Measurements from ENCODE around the gene DRD1. TPM values are rescaled to one million over a fixed set of nuclear protein-coding genes. Genes with fewer than 3 reads are reported as not detected.

DRD1 gene
- total and polyA plus RNA-seq, 2 experiments from 2014 or later = 0.11 to 0.14 TPM

DNA sequence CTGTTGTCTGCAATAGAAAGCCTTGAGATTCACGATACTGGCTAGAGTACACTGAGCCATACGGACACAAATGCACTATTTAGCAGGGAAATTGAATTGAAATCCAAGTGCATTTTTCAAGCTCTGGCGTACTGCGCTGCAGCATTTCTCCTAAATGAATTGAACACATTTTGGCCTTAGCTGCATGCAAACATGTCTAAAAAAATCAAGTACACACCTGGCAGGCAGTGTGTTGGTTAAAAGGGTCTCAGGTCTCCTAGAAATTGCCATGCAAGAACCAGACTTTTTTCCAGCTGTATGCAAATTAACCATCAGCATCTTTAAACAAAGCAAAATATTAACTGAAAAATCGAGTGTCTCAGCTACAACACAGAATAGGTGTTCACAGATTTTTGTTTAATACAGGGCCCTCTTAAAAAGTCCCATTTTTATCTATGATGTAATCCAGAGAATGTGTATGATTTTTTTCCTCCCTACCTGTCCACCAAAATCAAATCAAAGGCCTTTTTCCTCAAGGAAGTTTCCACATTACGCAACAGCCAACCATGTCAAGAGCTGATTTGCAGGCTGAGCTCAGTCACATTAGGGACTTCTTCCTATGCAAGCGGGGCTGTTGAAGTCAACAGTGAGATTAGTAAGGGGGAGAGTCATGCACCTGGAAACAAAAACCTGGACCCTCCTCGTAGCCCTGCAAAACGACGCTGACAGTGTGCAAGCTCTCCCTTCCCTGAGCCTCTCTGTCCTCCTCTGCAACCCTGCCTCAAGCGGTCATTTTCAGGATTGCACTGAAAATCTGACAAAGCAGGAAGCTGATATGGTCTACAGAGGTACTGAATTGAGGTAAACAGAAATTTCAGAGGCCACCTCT, 20.3 kb upstream of the DRD1 start:
- TF ChIP-seq EZH2 (IDR thresholded peaks at IDR 0.05; ENCODE audit: low read depth, unreplicated experiment) = no peak
- TF ChIP-seq, protein P1, sequence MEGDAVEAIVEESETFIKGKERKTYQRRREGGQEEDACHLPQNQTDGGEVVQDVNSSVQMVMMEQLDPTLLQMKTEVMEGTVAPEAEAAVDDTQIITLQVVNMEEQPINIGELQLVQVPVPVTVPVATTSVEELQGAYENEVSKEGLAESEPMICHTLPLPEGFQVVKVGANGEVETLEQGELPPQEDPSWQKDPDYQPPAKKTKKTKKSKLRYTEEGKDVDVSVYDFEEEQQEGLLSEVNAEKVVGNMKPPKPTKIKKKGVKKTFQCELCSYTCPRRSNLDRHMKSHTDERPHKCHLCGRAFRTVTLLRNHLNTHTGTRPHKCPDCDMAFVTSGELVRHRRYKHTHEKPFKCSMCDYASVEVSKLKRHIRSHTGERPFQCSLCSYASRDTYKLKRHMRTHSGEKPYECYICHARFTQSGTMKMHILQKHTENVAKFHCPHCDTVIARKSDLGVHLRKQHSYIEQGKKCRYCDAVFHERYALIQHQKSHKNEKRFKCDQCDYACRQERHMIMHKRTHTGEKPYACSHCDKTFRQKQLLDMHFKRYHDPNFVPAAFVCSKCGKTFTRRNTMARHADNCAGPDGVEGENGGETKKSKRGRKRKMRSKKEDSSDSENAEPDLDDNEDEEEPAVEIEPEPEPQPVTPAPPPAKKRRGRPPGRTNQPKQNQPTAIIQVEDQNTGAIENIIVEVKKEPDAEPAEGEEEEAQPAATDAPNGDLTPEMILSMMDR (conservative IDR thresholded peaks at IDR 0.05; ENCODE audit: low read depth in 2 of 2) = peak; percentile 77
- Mint-ChIP-seq H3K4me1 (peaks cover 5% of the 10 kb centered on the region), H3K36me3 (ENCODE audit: low read depth) (no peaks in the 10 kb centered on the region), H3K9me3 (no peaks in the 10 kb centered on the region), H3K27me3 (ENCODE audit: insufficient read depth, low read depth, poor library complexity) (peaks cover 1% of the 10 kb centered on the region), H3K27ac (no peak overlapping the region), H3K4me3 (no peak overlapping the region)
- Histone ChIP-seq H3K4me3 (no peak overlapping the region), H4K20me1 (replicated peaks; ENCODE audit: insufficient read depth) (no peaks in the 10 kb centered on the region), H3K27ac (ENCODE audit: low read depth) (no peak overlapping the region), H3K79me2 (replicated peaks; ENCODE audit: insufficient read depth) (no peaks in the 10 kb centered on the region), H3K36me3 (ENCODE audit: insufficient read depth) (no peaks in the 10 kb centered on the region), H3K4me1 (ENCODE audit: insufficient read depth) (no peaks in the 10 kb centered on the region), H3K4me2 (no peak overlapping the region), H3K9me2 (ENCODE audit: insufficient read depth) (no peaks in the 10 kb centered on the region), H3F3A (replicated peaks; ENCODE audit: low read depth) (no peaks in the 10 kb centered on the region), H3K27me3 (ENCODE audit: insufficient read depth) (no peaks in the 10 kb centered on the region), H2AFZ (peak overlapping the region; percentile 74; the same call in 1 of the 2 replicates)
- DNase-seq (ENCODE audit: low spot score) (peak; percentile 85), ATAC-seq (peak; percentile 99)

DNA sequence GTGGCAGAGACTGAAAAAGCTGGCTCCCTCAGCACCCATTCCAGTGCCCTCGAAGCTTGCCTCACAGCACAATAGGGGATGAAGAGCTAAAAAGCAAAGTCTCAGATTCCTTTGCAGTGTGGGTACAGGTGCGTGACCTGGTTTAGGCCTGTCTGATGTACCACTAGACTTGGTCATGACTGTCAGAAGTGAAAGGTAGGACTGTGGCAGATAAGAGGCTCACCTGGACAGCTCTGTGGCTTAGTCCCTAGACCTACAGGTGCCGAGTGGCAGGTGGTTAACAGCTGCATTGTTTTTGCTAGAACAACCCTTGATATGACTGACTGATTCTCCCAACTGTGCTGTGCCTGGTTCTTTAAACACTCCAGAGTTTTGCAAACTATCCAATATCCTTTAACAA, 19.7 kb upstream of the DRD1 start:
- no peaks in the 10 kb centered on the region for H3K36me3 Mint-ChIP-seq (ENCODE audit: low read depth)
- no peaks in the 10 kb centered on the region for H3K9me2 ChIP-seq (ENCODE audit: insufficient read depth)
- H3K4me3 Mint-ChIP-seq = no peak overlapping the region
- H3K27ac Mint-ChIP-seq = no peak overlapping the region
- H3K36me3 ChIP-seq (ENCODE audit: insufficient read depth) = no peaks in the 10 kb centered on the region
- peaks cover 1% of the 10 kb centered on the region for H3K27me3 Mint-ChIP-seq (ENCODE audit: insufficient read depth, low read depth, poor library complexity)
- no peaks in the 10 kb centered on the region for H4K20me1 ChIP-seq (replicated peaks; ENCODE audit: insufficient read depth)
- ATAC-seq (no peak), DNase-seq (ENCODE audit: low spot score) (no peak)
- peaks cover 5% of the 10 kb centered on the region for H3K4me1 Mint-ChIP-seq
- H3K27me3 ChIP-seq (ENCODE audit: insufficient read depth) = no peaks in the 10 kb centered on the region
- H3K9me3 Mint-ChIP-seq = no peaks in the 10 kb centered on the region
- H3K4me2 ChIP-seq = no peak overlapping the region
- H2AFZ ChIP-seq = 0 out of 2 replicates have a peak overlapping the region, but pooled peaks have one; percentile 10
- H3K4me1 ChIP-seq (ENCODE audit: insufficient read depth) = no peaks in the 10 kb centered on the region
- no peaks in the 10 kb centered on the region for H3F3A ChIP-seq (replicated peaks; ENCODE audit: low read depth)
- H3K79me2 ChIP-seq (replicated peaks; ENCODE audit: insufficient read depth) = no peaks in the 10 kb centered on the region
- no peak overlapping the region for H3K4me3 ChIP-seq
- no peak overlapping the region for H3K27ac ChIP-seq (ENCODE audit: low read depth)
- TF ChIP-seq EZH2phosphoT487 (IDR thresholded peaks at IDR 0.05; ENCODE audit: unreplicated experiment) (no peak), EZH2 (IDR thresholded peaks at IDR 0.05; ENCODE audit: low read depth, unreplicated experiment) (no peak), ZNF114 (CRISPR knock-in tag; IDR thresholded peaks at IDR 0.05) (no peak)
- TF ChIP-seq, protein P2, sequence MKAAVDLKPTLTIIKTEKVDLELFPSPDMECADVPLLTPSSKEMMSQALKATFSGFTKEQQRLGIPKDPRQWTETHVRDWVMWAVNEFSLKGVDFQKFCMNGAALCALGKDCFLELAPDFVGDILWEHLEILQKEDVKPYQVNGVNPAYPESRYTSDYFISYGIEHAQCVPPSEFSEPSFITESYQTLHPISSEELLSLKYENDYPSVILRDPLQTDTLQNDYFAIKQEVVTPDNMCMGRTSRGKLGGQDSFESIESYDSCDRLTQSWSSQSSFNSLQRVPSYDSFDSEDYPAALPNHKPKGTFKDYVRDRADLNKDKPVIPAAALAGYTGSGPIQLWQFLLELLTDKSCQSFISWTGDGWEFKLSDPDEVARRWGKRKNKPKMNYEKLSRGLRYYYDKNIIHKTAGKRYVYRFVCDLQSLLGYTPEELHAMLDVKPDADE (IDR thresholded peaks at IDR 0.05) = no peak
- TF ChIP-seq, protein P3, sequence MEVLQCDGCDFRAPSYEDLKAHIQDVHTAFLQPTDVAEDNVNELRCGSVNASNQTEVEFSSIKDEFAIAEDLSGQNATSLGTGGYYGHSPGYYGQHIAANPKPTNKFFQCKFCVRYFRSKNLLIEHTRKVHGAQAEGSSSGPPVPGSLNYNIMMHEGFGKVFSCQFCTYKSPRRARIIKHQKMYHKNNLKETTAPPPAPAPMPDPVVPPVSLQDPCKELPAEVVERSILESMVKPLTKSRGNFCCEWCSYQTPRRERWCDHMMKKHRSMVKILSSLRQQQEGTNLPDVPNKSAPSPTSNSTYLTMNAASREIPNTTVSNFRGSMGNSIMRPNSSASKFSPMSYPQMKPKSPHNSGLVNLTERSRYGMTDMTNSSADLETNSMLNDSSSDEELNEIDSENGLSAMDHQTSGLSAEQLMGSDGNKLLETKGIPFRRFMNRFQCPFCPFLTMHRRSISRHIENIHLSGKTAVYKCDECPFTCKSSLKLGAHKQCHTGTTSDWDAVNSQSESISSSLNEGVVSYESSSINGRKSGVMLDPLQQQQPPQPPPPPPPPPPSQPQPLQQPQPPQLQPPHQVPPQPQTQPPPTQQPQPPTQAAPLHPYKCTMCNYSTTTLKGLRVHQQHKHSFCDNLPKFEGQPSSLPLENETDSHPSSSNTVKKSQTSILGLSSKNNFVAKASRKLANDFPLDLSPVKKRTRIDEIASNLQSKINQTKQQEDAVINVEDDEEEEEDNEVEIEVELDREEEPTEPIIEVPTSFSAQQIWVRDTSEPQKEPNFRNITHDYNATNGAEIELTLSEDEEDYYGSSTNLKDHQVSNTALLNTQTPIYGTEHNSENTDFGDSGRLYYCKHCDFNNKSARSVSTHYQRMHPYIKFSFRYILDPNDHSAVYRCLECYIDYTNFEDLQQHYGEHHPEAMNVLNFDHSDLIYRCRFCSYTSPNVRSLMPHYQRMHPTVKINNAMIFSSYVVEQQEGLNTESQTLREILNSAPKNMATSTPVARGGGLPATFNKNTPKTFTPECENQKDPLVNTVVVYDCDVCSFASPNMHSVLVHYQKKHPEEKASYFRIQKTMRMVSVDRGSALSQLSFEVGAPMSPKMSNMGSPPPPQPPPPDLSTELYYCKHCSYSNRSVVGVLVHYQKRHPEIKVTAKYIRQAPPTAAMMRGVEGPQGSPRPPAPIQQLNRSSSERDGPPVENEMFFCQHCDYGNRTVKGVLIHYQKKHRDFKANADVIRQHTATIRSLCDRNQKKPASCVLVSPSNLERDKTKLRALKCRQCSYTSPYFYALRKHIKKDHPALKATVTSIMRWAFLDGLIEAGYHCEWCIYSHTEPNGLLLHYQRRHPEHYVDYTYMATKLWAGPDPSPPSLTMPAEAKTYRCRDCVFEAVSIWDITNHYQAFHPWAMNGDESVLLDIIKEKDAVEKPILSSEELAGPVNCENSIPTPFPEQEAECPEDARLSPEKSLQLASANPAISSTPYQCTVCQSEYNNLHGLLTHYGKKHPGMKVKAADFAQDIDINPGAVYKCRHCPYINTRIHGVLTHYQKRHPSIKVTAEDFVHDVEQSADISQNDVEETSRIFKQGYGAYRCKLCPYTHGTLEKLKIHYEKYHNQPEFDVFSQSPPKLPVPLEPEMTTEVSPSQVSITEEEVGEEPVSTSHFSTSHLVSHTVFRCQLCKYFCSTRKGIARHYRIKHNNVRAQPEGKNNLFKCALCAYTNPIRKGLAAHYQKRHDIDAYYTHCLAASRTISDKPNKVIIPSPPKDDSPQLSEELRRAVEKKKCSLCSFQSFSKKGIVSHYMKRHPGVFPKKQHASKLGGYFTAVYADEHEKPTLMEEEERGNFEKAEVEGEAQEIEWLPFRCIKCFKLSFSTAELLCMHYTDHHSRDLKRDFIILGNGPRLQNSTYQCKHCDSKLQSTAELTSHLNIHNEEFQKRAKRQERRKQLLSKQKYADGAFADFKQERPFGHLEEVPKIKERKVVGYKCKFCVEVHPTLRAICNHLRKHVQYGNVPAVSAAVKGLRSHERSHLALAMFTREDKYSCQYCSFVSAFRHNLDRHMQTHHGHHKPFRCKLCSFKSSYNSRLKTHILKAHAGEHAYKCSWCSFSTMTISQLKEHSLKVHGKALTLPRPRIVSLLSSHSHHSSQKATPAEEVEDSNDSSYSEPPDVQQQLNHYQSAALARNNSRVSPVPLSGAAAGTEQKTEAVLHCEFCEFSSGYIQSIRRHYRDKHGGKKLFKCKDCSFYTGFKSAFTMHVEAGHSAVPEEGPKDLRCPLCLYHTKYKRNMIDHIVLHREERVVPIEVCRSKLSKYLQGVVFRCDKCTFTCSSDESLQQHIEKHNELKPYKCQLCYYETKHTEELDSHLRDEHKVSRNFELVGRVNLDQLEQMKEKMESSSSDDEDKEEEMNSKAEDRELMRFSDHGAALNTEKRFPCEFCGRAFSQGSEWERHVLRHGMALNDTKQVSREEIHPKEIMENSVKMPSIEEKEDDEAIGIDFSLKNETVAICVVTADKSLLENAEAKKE (CRISPR knock-in tag; IDR thresholded peaks at IDR 0.05) = no peak
- TF ChIP-seq, protein P4, sequence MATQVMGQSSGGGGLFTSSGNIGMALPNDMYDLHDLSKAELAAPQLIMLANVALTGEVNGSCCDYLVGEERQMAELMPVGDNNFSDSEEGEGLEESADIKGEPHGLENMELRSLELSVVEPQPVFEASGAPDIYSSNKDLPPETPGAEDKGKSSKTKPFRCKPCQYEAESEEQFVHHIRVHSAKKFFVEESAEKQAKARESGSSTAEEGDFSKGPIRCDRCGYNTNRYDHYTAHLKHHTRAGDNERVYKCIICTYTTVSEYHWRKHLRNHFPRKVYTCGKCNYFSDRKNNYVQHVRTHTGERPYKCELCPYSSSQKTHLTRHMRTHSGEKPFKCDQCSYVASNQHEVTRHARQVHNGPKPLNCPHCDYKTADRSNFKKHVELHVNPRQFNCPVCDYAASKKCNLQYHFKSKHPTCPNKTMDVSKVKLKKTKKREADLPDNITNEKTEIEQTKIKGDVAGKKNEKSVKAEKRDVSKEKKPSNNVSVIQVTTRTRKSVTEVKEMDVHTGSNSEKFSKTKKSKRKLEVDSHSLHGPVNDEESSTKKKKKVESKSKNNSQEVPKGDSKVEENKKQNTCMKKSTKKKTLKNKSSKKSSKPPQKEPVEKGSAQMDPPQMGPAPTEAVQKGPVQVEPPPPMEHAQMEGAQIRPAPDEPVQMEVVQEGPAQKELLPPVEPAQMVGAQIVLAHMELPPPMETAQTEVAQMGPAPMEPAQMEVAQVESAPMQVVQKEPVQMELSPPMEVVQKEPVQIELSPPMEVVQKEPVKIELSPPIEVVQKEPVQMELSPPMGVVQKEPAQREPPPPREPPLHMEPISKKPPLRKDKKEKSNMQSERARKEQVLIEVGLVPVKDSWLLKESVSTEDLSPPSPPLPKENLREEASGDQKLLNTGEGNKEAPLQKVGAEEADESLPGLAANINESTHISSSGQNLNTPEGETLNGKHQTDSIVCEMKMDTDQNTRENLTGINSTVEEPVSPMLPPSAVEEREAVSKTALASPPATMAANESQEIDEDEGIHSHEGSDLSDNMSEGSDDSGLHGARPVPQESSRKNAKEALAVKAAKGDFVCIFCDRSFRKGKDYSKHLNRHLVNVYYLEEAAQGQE (IDR thresholded peaks at IDR 0.05; ENCODE audit: unreplicated experiment) = no peak
